ENCODE measurements around the gene KIF25.

GRCh38 chr6:168037856-168038255 is 40.4 kb downstream of the KIF25 start:
- TF ChIP-seq EZH2 (IDR thresholded peaks at IDR 0.05; ENCODE audit: low read depth) (no peak), CTCF (conservative IDR thresholded peaks at IDR 0.05) (no peak)
